HepG2 (cell line): ENCODE measurements around the gene PIEZO2. TPM values are rescaled to one million over a fixed set of nuclear protein-coding genes. Genes with fewer than 3 reads are reported as not detected.

Experiments used
- CBX2 ChIP-seq, 2 experiments: fragments of 200-600 bp in 1 of 2; sonication (generic); formaldehyde crosslinking in 1 of 2; IDR thresholded peaks; 2 replicates each; pipeline versions ENCODE4 v1.7.0 to v1.8.1; 2018 to 2022; ENCODE audit warnings: low read depth in 2 of 2, low read length in 1 of 2, mild to moderate bottlenecking in 1 of 2, missing genetic modification reagents in 1 of 2
- DR1 ChIP-seq: sonication (generic); formaldehyde crosslinking; IDR thresholded peaks from 2 replicates; pipeline ENCODE4 v1.8.0; 2021; ENCODE audit warnings: mild to moderate bottlenecking, missing genetic modification reagents, inconsistent platforms
- LRRFIP1 ChIP-seq: sonication (generic); formaldehyde crosslinking; conservative IDR thresholded peaks from 2 replicates; pipeline ENCODE4 v1.4.0; 2020; ENCODE audit warnings: missing genetic modification reagents
- NRL ChIP-seq: sonication (generic); formaldehyde crosslinking; IDR thresholded peaks from 2 replicates; pipeline ENCODE4 v1.5.0; 2020; ENCODE audit warnings: missing genetic modification reagents, mild to moderate bottlenecking, moderate library complexity, borderline replicate concordance
- SRF ChIP-seq: IDR thresholded peaks from 2 replicates; pipeline ENCODE4 v1.6.1; 2011; ENCODE audit warnings: mild to moderate bottlenecking, low read depth, low read length, moderate library complexity
- ZBTB40 ChIP-seq, 2 experiments: fragments of 450-650 bp in 1 of 2; sonication (generic) in 1 of 2; formaldehyde crosslinking in 1 of 2; IDR thresholded peaks; 2 replicates each; pipeline versions ENCODE4 v1.6.1 to v1.8.0; 2016 to 2022; ENCODE audit warnings: antibody characterized with exemption in 1 of 2, mild to moderate bottlenecking in 1 of 2, missing genetic modification reagents in 1 of 2
- ZMAT5 ChIP-seq: sonication (generic); formaldehyde crosslinking; IDR thresholded peaks from 2 replicates; pipeline ENCODE4 v1.5.0; 2020; ENCODE audit warnings: mild to moderate bottlenecking, low read depth, missing genetic modification reagents, borderline replicate concordance
- ZNF510 ChIP-seq: sonication (generic); formaldehyde crosslinking; IDR thresholded peaks from 2 replicates; pipeline ENCODE4 v1.4.0; 2020; ENCODE audit warnings: low read depth, mild to moderate bottlenecking, missing genetic modification reagents
- ZNF740 ChIP-seq: sonication (generic); formaldehyde crosslinking; IDR thresholded peaks from 2 replicates; pipeline ENCODE4 v1.4.0; 2020; ENCODE audit warnings: missing genetic modification reagents
- polyA plus RNA-seq, 8 experiments: library from polyadenylated mRNA; depleted of rRNA in 3 of 8; stranded (reverse) in 7 of 8; unstranded in 1 of 8; fragments of >200 nt; fragmentation: Illumina TruSeq in 4 of 8; extraction: Trizol in 4 of 8; gene quantifications; 2 replicates each; pipeline versions ENCODE4 v1.2.1 to v1.2.3, GENCODE V29; 2011 to 2016; ENCODE audit warnings: low read depth in 4 of 8, missing spikeins in 1 of 8, mixed read lengths in 1 of 8; ENCODE audit not compliant: insufficient read depth in 1 of 8
- total RNA-seq, 5 experiments: library from RNA; depleted of rRNA; stranded (reverse); fragments of >200 nt; fragmentation: Illumina TruSeq; extraction: Trizol; gene quantifications; 2 replicates each; pipeline ENCODE4 v1.2.3, GENCODE V29; 2016; ENCODE audit warnings: low read depth in 1 of 5
- TF ChIP-seq, protein P1 (sequence below): sonication (generic); formaldehyde crosslinking; IDR thresholded peaks from 2 replicates; pipeline ENCODE4 v1.8.1; 2023; ENCODE audit warnings: mild to moderate bottlenecking, inconsistent platforms, moderate library complexity, missing genetic modification reagents, borderline replicate concordance
- TF ChIP-seq, protein P2 (sequence below): IDR thresholded peaks from 2 replicates; pipeline ENCODE4 v1.6.1; 2016; ENCODE audit warnings: low read depth, control low read depth

PIEZO2 gene
- total and polyA plus RNA-seq, 2 of the 13 experiments (the other 11 are each of a cell fraction or from before 2014, with no cell fraction given), result 15.2 to 27.2 TPM

GRCh38 chr18:11149441-11150270, at the start of gene PIEZO2 (continued):
- TF ChIP-seq, protein P1, sequence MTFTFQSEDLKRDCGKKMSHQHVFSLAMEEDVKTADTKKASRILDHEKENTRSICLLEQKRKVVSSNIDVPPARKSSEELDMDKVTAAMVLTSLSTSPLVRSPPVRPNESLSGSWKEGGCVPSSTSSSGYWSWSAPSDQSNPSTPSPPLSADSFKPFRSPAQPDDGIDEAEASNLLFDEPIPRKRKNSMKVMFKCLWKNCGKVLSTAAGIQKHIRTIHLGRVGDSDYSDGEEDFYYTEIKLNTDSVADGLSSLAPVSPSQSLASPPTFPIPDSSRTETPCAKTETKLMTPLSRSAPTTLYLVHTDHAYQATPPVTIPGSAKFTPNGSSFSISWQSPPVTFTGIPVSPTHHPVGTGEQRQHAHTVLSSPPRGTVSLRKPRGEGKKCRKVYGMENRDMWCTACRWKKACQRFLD, result peak; percentile 85; the same call in 1 of the 2 replicates
- TF ChIP-seq ZMAT5 (no peak), NRL (CRISPR knock-in tag) (no peak), ZNF510 (CRISPR knock-in tag) (no peak; the same call in 1 of the 2 replicates), ZBTB40 (IDR thresholded peaks at IDR 0.05) (no peak), ZBTB40 (CRISPR knock-in tag; IDR thresholded peaks at IDR 0.05) (no peak), DR1 (CRISPR knock-in tag) (no peak), CBX2 (IDR thresholded peaks at IDR 0.05; ENCODE audit: low read depth, low read length) (no peak), CBX2 (CRISPR knock-in tag; IDR thresholded peaks at IDR 0.05; ENCODE audit: low read depth) (no peak), LRRFIP1 (CRISPR knock-in tag) (no peak), ZNF740 (CRISPR knock-in tag) (no peak), SRF (no peak)
- TF ChIP-seq, protein P2, sequence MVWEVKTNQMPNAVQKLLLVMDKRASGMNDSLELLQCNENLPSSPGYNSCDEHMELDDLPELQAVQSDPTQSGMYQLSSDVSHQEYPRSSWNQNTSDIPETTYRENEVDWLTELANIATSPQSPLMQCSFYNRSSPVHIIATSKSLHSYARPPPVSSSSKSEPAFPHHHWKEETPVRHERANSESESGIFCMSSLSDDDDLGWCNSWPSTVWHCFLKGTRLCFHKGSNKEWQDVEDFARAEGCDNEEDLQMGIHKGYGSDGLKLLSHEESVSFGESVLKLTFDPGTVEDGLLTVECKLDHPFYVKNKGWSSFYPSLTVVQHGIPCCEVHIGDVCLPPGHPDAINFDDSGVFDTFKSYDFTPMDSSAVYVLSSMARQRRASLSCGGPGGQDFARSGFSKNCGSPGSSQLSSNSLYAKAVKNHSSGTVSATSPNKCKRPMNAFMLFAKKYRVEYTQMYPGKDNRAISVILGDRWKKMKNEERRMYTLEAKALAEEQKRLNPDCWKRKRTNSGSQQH (CRISPR knock-in tag), result no peak
